WTC11 (cell line): ENCODE data around the gene SCYL1. TPM values are rescaled to one million over a fixed set of nuclear protein-coding genes. Genes with fewer than 3 reads are reported as not detected.

ENCODE experiments used
- ATAC-seq: fragments of 200-7000 bp; cut with Tn5 transposase; 2 replicates; pipeline ENCODE4 v1.10.0; 2021; ENCODE audit warnings: mild to moderate bottlenecking, moderate library complexity
- CTCF ChIA-PET: fragments of 300-600 bp; sonication (Branson Sonifier 250); formaldehyde crosslinking; loops from one replicate; lab custom pipeline; 2021; ENCODE audit warnings: antibody characterized with exemption; lab: Charles Lee
- POLR2A ChIA-PET: fragments of 350-600 bp; sonication (Branson Sonifier 250); formaldehyde crosslinking; loops from one replicate; lab custom pipeline; 2021; ENCODE audit warnings: antibody characterized with exemption; lab: Charles Lee
- DNase-seq: peaks from one replicate; pipeline ENCODE4 v3.0.0; 2021; ENCODE audit warnings: low spot score
- H3K27ac Mint-ChIP-seq: 2 replicates; pipeline ENCODE4 v1.8.0; 2021; ENCODE audit warnings: mixed read lengths
- H3K27me3 Mint-ChIP-seq: 2 replicates; pipeline ENCODE4 v1.8.0; 2021; ENCODE audit warnings: low read depth, mild to moderate bottlenecking, moderate library complexity, mixed read lengths
- H3K36me3 Mint-ChIP-seq: 2 replicates; pipeline ENCODE4 v1.8.0; 2021; ENCODE audit warnings: mixed read lengths
- H3K4me1 Mint-ChIP-seq: 2 replicates; pipeline ENCODE4 v1.8.0; 2022; ENCODE audit warnings: mixed read lengths
- H3K4me3 Mint-ChIP-seq: 2 replicates; pipeline ENCODE4 v1.8.0; 2021; ENCODE audit warnings: mild to moderate bottlenecking, moderate library complexity, mixed read lengths
- H3K9me3 Mint-ChIP-seq: 2 replicates; pipeline ENCODE4 v1.8.0; 2021; ENCODE audit warnings: mixed read lengths
- CREB1 ChIP-seq: sonication (generic); formaldehyde crosslinking; IDR thresholded peaks from 2 replicates; pipeline ENCODE4 v1.8.0; 2023; ENCODE audit warnings: mild to moderate bottlenecking, missing genetic modification reagents
- CREM ChIP-seq: sonication (generic); formaldehyde crosslinking; IDR thresholded peaks from 2 replicates; pipeline ENCODE4 v1.8.1; 2022; ENCODE audit warnings: mild to moderate bottlenecking, missing genetic modification reagents, moderate library complexity
- GABPB1 ChIP-seq: sonication (generic); formaldehyde crosslinking; IDR thresholded peaks from 2 replicates; pipeline ENCODE4 v1.8.1; 2023; ENCODE audit warnings: mild to moderate bottlenecking, missing genetic modification reagents
- MXD4 ChIP-seq: fragments of 250-450 bp; sonication (Bioruptor Pico); IDR thresholded peaks from 2 replicates; pipeline ENCODE4 v1.8.0; 2021; ENCODE audit warnings: mild to moderate bottlenecking, moderate library complexity, borderline replicate concordance
- NR2C2 ChIP-seq: sonication (generic); formaldehyde crosslinking; IDR thresholded peaks from 2 replicates; pipeline ENCODE4 v1.8.0; 2022; ENCODE audit warnings: mild to moderate bottlenecking, missing genetic modification reagents
- RORB ChIP-seq: fragments of 250-450 bp; sonication (Bioruptor Pico); IDR thresholded peaks from 2 replicates; pipeline ENCODE4 v1.9.0; 2021; ENCODE audit warnings: mild to moderate bottlenecking
- SMAD3 ChIP-seq: sonication (generic); formaldehyde crosslinking; IDR thresholded peaks from 2 replicates; pipeline ENCODE4 v1.8.0; 2022; ENCODE audit warnings: missing genetic modification reagents, mild to moderate bottlenecking, borderline replicate concordance
- TCF7 ChIP-seq: sonication (generic); formaldehyde crosslinking; IDR thresholded peaks from 2 replicates; pipeline ENCODE4 v1.8.0; 2022; ENCODE audit warnings: mild to moderate bottlenecking, low read depth, missing genetic modification reagents, moderate library complexity
- TEAD4 ChIP-seq: sonication (generic); formaldehyde crosslinking; IDR thresholded peaks from 2 replicates; pipeline ENCODE4 v1.8.0; 2022; ENCODE audit warnings: mild to moderate bottlenecking, missing genetic modification reagents
- ZBTB21 ChIP-seq: sonication (generic); formaldehyde crosslinking; IDR thresholded peaks from 2 replicates; pipeline ENCODE4 v1.8.1; 2023; ENCODE audit warnings: mild to moderate bottlenecking, missing genetic modification reagents, borderline replicate concordance
- ZNF232 ChIP-seq: sonication (generic); formaldehyde crosslinking; IDR thresholded peaks from 2 replicates; pipeline ENCODE4 v1.8.0; 2022; ENCODE audit warnings: mild to moderate bottlenecking, missing genetic modification reagents
- total RNA-seq: library from RNA; stranded (reverse); gene quantifications from 3 replicates; pipeline ENCODE4 v1.2.3, GENCODE V29; 2021
- TF ChIP-seq, protein P1 (sequence below): sonication (generic); formaldehyde crosslinking; IDR thresholded peaks from 2 replicates; pipeline ENCODE4 v1.8.0; 2022; ENCODE audit warnings: mild to moderate bottlenecking, missing genetic modification reagents
- TF ChIP-seq, protein P2 (sequence below): fragments of 250-450 bp; sonication (Bioruptor Pico); IDR thresholded peaks from 2 replicates; pipeline ENCODE4 v1.9.0; 2021; ENCODE audit warnings: mild to moderate bottlenecking
- TF ChIP-seq, protein P3 (sequence below): sonication (generic); formaldehyde crosslinking; IDR thresholded peaks from 2 replicates; pipeline ENCODE4 v1.8.0; 2023; ENCODE audit warnings: missing genetic modification reagents
- TF ChIP-seq, protein P4 (sequence below): sonication (generic); formaldehyde crosslinking; IDR thresholded peaks from 2 replicates; pipeline ENCODE4 v1.8.1; 2022; ENCODE audit warnings: mild to moderate bottlenecking, missing genetic modification reagents, moderate library complexity, borderline replicate concordance
- TF ChIP-seq, protein P5 (sequence below): sonication (generic); formaldehyde crosslinking; IDR thresholded peaks from 2 replicates; pipeline ENCODE4 v1.8.1; 2023; ENCODE audit warnings: mild to moderate bottlenecking, missing genetic modification reagents, moderate library complexity
- TF ChIP-seq, protein P6 (sequence below): sonication (generic); formaldehyde crosslinking; IDR thresholded peaks from 2 replicates; pipeline ENCODE4 v1.8.1; 2022; ENCODE audit warnings: low read depth, mild to moderate bottlenecking, moderate library complexity, missing genetic modification reagents, borderline replicate concordance

Gene SCYL1
- total RNA-seq, 1 experiment from 2014 or later, result 76.8 TPM

DNA sequence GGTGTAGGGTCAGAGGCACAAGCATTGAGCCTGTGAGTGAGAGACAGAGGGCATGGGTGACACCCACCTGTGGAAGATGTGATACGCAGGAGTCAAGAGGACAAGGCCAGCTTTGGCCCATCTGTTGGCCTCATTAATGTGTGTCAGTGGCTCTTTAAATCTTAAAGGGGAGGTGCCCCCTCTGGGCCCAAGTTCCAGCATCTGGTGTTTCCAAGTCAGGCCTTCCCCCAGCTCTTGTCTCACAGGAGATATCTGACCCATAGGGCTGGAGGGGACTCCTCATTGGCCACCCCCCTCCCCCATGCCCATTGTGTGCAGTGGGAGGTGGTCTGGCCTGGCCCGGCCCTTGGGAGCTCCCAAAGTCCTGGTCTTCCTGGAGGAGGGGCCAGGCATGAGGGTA is 61.8 kb downstream of the SCYL1 start:
- ChIA-PET CTCF (interaction anchor here (0.7 to 13.8 kb wide), 11 partner anchors 7 to 51 kb away, joined by 3 to 311 read pairs (median 6); partner anchors contain the start of genes FAM89B, MAP3K11, PCNX3 and SIPA1), POLR2A (interaction anchor here (1.2 to 1.7 kb wide), 4 partner anchors 11 to 26 kb away, joined by 3 to 6 read pairs (median 4); partner anchors contain the start of genes EHBP1L1, FAM89B and ZNRD2)
- Mint-ChIP-seq H3K4me1 (peaks cover 30% of the 10 kb centered on the region), H3K9me3 (no peaks in the 10 kb centered on the region), H3K27me3 (peaks cover 82% of the 10 kb centered on the region), H3K4me3 (no peak overlapping the region), H3K27ac (no peak overlapping the region; the same call in 1 of the 2 replicates), H3K36me3 (no peaks in the 10 kb centered on the region)
- ATAC-seq (peak; percentile 55), DNase-seq (peak; percentile 55)
- TF ChIP-seq NR2C2 (no peak), RORB (CRISPR knock-in tag) (no peak), ZBTB21 (CRISPR knock-in tag) (no peak), SMAD3 (CRISPR knock-in tag) (no peak), CREB1 (no peak), TEAD4 (CRISPR knock-in tag) (no peak), GABPB1 (no peak), TCF7 (CRISPR knock-in tag) (no peak), CREM (CRISPR knock-in tag) (no peak), ZNF232 (CRISPR knock-in tag) (no peak), MXD4 (CRISPR knock-in tag) (no peak)
- TF ChIP-seq, protein P1, sequence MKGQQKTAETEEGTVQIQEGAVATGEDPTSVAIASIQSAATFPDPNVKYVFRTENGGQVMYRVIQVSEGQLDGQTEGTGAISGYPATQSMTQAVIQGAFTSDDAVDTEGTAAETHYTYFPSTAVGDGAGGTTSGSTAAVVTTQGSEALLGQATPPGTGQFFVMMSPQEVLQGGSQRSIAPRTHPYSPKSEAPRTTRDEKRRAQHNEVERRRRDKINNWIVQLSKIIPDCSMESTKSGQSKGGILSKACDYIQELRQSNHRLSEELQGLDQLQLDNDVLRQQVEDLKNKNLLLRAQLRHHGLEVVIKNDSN (CRISPR knock-in tag), result no peak
- TF ChIP-seq, protein P2, sequence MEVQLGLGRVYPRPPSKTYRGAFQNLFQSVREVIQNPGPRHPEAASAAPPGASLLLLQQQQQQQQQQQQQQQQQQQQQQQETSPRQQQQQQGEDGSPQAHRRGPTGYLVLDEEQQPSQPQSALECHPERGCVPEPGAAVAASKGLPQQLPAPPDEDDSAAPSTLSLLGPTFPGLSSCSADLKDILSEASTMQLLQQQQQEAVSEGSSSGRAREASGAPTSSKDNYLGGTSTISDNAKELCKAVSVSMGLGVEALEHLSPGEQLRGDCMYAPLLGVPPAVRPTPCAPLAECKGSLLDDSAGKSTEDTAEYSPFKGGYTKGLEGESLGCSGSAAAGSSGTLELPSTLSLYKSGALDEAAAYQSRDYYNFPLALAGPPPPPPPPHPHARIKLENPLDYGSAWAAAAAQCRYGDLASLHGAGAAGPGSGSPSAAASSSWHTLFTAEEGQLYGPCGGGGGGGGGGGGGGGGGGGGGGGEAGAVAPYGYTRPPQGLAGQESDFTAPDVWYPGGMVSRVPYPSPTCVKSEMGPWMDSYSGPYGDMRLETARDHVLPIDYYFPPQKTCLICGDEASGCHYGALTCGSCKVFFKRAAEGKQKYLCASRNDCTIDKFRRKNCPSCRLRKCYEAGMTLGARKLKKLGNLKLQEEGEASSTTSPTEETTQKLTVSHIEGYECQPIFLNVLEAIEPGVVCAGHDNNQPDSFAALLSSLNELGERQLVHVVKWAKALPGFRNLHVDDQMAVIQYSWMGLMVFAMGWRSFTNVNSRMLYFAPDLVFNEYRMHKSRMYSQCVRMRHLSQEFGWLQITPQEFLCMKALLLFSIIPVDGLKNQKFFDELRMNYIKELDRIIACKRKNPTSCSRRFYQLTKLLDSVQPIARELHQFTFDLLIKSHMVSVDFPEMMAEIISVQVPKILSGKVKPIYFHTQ (CRISPR knock-in tag), result no peak
- TF ChIP-seq, protein P3, sequence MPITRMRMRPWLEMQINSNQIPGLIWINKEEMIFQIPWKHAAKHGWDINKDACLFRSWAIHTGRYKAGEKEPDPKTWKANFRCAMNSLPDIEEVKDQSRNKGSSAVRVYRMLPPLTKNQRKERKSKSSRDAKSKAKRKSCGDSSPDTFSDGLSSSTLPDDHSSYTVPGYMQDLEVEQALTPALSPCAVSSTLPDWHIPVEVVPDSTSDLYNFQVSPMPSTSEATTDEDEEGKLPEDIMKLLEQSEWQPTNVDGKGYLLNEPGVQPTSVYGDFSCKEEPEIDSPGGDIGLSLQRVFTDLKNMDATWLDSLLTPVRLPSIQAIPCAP (CRISPR knock-in tag), result no peak
- TF ChIP-seq, protein P4, sequence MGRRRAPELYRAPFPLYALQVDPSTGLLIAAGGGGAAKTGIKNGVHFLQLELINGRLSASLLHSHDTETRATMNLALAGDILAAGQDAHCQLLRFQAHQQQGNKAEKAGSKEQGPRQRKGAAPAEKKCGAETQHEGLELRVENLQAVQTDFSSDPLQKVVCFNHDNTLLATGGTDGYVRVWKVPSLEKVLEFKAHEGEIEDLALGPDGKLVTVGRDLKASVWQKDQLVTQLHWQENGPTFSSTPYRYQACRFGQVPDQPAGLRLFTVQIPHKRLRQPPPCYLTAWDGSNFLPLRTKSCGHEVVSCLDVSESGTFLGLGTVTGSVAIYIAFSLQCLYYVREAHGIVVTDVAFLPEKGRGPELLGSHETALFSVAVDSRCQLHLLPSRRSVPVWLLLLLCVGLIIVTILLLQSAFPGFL (CRISPR knock-in tag), result no peak
- TF ChIP-seq, protein P5, sequence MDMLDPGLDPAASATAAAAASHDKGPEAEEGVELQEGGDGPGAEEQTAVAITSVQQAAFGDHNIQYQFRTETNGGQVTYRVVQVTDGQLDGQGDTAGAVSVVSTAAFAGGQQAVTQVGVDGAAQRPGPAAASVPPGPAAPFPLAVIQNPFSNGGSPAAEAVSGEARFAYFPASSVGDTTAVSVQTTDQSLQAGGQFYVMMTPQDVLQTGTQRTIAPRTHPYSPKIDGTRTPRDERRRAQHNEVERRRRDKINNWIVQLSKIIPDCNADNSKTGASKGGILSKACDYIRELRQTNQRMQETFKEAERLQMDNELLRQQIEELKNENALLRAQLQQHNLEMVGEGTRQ (CRISPR knock-in tag), result no peak
- TF ChIP-seq, protein P6, sequence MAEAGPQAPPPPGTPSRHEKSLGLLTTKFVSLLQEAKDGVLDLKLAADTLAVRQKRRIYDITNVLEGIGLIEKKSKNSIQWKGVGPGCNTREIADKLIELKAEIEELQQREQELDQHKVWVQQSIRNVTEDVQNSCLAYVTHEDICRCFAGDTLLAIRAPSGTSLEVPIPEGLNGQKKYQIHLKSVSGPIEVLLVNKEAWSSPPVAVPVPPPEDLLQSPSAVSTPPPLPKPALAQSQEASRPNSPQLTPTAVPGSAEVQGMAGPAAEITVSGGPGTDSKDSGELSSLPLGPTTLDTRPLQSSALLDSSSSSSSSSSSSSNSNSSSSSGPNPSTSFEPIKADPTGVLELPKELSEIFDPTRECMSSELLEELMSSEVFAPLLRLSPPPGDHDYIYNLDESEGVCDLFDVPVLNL, result no peak

Other genes with a start within 250 kb of the SCYL1 start
- gene CDC42EP2, start 210.2 kb upstream of the SCYL1 start, total RNA-seq, result 11.0 to 15.2 TPM (median 11.5 TPM) in 3 replicates
- gene DPF2, start 191.2 kb upstream of the SCYL1 start, total RNA-seq, result 59.0 to 71.0 TPM (median 66.3 TPM) in 3 replicates
- gene TIGD3, start 170.3 kb upstream of the SCYL1 start, total RNA-seq, result 1.9 to 2.3 TPM (median 2.1 TPM) in 3 replicates
- gene SLC25A45, start 142.4 kb upstream of the SCYL1 start, total RNA-seq, result 1.5 to 2.5 TPM (median 1.7 TPM) in 3 replicates
- gene FRMD8, start 138.4 kb upstream of the SCYL1 start, total RNA-seq, result 21.5 to 23.7 TPM (median 22.9 TPM) in 3 replicates
- 28.7 to 38.1 TPM (median 31.7 TPM) in 3 replicates for gene NEAT1, start 102.3 kb upstream of the SCYL1 start, total RNA-seq
- gene MALAT1, start 26.0 kb upstream of the SCYL1 start, total RNA-seq, result 1,830 to 2,350 TPM (median 2,261 TPM) in 3 replicates
- 15.9 to 23.6 TPM (median 20.7 TPM) in 3 replicates for gene LTBP3, start 33.3 kb downstream of the SCYL1 start, total RNA-seq
- 54.8 to 70.9 TPM (median 55.7 TPM) in 3 replicates for gene ZNRD2, start 45.4 kb downstream of the SCYL1 start, total RNA-seq
- gene FAM89B, start 47.5 kb downstream of the SCYL1 start, total RNA-seq, result 13.3 to 17.5 TPM (median 16.7 TPM) in 3 replicates
- 11.8 to 13.7 TPM (median 12.6 TPM) in 3 replicates for gene EHBP1L1, start 51.0 kb downstream of the SCYL1 start, total RNA-seq
- gene KCNK7, start 70.7 kb downstream of the SCYL1 start, total RNA-seq, result 1.4 to 2.1 TPM (median 2.0 TPM) in 3 replicates
- gene MAP3K11, start 89.1 kb downstream of the SCYL1 start, total RNA-seq, result 46.1 to 56.1 TPM (median 52.8 TPM) in 3 replicates
- 44.6 to 51.6 TPM (median 45.8 TPM) in 3 replicates for gene PCNX3, start 90.7 kb downstream of the SCYL1 start, total RNA-seq
- 63.3 to 71.7 TPM (median 65.4 TPM) in 3 replicates for gene SIPA1, start 113.0 kb downstream of the SCYL1 start, total RNA-seq
- 26.3 to 35.1 TPM (median 29.0 TPM) in 3 replicates for gene RELA, start 137.8 kb downstream of the SCYL1 start, total RNA-seq
- 44.9 to 56.6 TPM (median 46.0 TPM) in 3 replicates for gene KAT5, start 187.2 kb downstream of the SCYL1 start, total RNA-seq
- gene RNASEH2C, start 195.7 kb downstream of the SCYL1 start, total RNA-seq, result 42.1 to 53.0 TPM (median 52.2 TPM) in 3 replicates